Stimulated activated CD8-positive, alpha-beta memory T cell treated with anti-CD3 and anti-CD28 coated beads, Interleukin-12 subunit alpha, Interleukin-12 subunit beta, amount 100 ng/mL, for 1 hour (primary cell): ENCODE results near the gene STK25.

Experiments
- DNase-seq: peaks from one replicate; pipeline ENCODE4 v3.0.0-alpha.2; 2020; ENCODE audit warnings: low read depth

Gene STK25

DNA sequence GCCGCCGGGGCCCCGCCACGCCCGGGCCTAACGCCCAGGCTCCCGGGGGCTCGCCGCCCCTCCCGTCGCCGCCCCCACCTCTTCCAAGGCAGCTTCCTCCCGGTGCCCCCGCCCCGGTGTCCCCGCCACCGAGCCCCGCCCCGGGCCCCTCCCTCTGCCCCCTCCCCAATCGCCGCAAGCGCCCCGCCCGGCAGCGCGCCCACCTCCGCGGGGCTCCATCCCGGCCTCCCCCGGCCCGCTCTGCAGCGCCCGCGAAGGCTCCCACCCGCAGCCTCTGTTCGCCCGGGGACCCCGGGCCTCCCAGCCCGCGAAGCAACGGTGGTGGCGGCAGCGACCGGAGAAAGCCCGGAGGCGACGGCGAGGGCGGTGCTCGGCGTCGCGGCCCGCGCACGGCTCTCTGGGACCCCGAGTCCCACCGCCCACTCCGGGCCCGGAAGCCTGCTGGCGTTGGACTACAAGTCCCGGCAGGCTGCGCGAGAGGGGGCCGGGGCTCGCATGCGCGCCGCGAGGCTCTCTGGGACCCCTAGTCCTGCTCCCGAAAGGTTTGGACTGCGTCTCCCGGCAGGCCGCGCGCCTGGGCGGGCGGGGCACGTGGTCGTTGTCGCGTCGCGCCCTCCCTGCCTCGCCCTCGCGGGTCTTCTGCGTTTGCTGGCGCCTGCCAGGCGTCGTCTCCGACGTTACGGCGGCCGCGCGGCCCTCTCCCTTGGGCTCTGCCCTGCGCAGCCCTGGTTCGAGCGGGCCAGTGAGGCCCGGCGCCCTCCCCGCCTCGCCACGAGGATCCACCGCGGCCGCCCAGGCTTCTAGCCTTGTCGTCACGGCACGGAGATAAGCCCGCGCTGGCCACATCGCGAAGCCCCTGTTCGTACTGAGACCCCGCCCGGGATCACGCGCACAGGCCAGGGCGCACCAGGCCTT lies at the start of gene STK25:
STK25 (minus strand) TSS at position 345 of the 915 bp plus-strand sequence. CDS start 549 bp downstream, outside the sequence.
- peak; percentile 95 for DNase-seq

DNA sequence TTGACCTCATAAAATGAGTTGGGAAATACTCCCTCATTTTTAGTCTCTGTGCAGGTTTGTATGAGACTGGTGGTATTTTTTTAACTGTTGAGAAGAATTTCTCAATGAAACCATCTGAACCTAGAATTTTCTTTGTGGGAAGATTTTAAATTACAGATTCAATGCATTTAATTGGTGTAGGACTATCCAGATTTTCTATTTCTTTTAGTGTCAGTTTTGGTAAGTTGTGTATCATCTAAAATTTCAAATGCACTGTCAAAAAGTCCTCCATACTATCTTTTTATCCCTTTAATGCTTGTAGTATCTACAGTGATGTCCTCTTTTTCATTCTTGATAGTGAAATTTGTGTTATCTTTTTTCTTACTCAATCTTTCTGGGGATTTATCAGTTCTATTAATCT lies 48.4 kb upstream of the STK25 start:
- no peak for DNase-seq

DNA sequence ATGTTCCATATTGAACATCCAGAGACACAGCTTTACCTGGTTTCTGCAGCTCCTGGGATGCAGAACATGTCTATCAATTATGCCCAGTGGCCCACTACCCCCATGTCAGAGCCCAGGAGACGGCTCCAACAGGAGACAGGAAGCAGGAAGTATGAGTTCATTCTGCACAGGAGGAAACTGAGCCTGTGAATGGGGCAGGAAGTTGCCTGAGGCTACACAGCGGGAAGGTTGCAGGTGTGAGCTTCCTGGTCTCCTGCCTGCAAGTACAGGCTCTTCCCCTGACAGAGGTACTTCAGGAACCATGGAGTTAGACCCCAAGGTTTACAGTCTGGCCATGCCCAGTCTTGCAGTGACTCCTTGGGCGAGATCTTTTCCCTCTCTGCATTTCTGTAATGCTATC lies 47.3 kb upstream of the STK25 start:
- no peak for DNase-seq

DNA sequence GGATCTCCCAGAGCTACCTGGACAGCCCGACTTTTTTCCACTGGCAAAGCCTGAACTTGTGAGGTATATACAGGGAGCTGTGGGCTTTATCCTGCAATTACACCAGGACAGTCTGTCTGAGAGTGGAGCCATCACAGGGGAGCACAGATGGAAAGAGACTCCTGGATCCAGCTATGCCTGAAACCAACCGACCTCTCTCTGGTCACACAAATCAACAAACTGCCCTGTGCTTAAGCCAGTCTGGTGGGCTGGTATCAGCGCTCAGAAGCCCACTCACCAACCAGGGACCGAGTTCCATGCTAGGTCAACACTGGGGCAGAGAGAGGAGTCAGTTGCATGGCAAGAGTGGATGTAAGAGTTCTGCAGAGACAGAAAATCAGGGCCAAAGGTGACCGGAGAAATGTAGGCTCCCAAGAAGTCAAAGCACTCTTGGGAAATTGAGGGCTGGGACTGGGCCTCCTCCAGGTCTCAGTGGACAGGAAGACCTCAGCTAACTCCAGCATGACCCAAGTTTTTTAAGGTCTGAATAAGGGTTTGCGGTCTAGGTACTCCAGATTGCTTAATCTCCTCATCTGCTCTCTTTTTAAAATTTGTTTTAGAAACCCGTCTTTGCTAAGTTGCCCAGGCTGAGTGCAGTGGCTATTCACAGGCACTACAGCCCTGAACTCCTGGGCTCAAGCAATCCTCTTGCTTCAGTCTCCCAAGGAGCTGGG lies 46.4 kb upstream of the STK25 start:
- DNase-seq, result no peak

DNA sequence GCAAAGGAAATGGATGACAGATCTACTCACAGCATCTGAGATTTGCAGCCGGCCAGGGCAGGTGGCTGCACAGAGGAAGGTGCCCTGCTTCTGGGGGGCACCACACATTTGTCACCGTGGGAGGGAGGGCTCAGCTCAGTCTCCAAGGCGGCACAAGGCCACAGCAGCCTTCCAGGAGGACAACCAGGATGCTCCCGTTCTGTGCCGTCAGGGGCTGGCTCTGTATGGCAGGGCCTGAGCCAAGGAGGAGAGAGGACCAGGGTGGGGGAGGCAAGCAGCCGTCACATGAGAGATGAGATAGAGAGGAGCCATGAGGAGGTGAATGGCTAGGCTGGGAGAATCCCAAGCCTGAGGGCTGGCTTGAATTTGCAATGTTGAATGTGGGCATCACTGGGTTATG lies 45.6 kb upstream of the STK25 start:
- DNase-seq, result no peak

DNA sequence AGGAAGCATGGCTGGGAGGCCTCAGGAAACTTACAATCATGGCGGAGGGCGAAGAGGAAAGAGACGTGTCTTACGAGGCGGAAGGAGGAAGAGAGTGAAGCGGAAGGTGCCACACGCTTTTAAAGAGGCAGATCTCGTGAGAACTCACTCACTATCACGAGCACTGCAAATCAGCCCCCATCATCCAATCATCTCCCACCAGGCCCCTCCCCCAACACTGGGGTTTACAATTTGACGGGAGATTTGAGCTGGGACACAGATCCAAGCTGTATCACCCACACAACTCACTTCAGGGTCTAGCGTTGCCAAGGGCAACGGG lies 45.1 kb upstream of the STK25 start:
- no peak for DNase-seq

DNA sequence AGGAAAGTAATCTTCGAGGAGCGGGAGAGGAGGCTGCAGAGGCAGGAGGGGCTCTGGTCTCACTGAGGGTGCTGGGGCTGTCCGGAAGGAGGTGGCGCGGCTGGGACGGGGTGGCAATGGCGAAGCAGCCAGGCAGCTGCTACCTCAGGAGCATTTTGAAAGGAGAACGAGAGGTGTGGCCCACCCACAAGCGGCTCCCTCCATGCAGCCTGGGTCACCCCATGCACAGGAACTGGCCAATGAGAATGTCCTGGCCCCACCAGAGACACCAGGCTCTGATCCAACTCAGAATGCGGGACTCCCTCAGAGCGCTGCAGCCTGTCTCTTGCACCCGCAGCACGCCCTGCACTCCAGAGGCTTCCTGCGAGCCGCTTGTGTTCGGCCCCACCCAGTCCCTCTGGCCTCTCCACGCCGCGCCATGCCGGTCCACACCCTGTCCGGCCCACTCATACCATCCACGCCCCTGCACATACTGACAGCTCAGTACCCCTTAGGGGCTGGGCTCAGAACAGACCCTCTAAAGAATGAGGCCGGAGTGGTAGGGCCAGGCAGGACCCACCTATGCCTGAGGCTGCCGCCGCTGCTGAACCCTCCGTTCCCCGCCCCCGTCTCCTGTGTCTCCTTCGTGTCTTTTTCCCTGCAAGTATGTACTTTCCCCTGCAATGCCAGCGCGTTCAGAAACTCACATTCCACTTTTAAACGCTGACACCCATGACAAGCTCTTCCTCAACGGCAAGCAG lies 43.8 kb upstream of the STK25 start:
- DNase-seq, result no peak

DNA sequence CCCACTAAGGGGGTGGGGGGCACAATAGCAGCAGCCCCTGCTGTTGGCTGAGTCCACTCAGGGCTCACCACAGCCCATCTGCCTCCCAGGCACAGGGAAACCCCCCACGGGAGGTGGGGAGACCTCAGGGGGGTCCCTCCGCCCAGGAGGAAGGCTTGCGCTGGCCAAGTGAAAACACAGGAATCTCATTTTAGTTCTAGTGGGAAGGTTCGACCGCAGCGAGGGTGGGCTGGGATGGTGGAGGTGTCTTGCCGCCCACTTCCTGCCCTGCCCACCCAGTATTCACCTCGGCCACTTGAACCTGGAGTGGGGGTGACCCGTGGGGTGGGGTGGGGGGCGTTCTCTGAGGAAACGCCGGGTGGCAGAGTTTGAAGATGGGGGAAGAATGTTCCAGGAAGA lies 43.2 kb upstream of the STK25 start:
- no peak for DNase-seq

DNA sequence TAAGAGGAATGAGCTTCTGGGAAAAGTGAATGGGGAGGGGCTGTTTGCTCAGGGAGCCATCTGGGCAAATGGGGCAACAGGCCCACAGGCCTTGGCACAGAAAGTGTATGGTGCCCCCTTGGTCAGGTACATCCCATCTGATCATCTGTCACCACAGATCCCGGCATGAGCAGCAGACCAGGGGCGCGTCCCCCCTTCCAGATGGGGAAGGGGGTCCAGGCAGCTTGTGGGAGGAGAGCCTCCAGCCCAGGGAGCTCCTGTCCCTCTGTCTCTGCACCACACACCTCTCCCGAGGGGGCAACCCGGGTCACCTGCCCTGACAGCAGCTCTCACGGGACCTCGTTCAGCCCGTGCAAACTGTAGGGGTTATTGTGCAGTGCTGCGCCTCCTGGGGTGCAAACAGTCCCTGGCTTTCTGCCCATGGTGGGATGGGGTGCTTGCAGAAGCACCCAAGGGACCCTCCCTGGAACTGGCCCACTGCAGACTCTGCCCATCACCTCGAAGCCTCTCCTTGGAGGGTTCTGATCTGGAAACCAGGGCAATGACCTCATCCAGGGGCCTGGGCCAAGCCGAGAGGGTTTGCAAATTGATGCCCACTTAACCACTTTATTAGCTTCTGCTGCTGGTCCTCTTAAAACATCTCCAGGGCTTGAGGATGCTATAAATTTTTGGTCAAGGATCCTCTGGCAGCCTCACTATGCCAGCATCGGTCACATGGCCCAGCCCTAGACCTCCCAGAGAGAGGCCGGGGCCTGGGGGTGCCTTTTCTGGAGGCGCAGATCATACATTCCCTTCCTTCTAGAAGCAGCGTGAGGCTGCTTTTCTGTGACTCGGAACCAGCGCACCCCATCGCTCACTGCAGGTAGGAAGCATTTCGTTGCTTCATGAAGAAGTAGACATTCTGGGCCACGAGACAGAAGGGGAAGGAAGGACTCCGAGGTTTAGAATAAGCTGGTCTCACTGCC lies 42.5 kb upstream of the STK25 start:
- no peak for DNase-seq

DNA sequence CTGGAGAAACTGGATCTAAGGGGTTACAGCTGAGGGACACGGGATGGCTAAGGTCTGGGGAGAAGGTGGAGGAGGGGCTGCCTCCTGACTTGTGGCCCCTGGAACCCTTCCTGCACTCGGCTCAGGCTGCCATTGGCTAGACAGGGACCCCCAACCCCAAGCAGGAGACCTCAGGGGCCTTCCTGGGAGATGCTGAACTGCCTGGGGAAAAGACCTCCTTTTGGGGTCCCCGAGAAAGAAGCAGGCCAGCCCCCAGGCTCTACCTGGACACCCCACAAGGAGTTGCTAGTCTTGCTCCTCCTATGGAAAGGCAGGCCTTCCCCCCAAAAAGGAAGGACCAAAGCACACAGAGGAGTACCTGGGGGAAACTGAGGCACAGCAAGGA lies 40.1 kb upstream of the STK25 start:
- DNase-seq, result no peak

DNA sequence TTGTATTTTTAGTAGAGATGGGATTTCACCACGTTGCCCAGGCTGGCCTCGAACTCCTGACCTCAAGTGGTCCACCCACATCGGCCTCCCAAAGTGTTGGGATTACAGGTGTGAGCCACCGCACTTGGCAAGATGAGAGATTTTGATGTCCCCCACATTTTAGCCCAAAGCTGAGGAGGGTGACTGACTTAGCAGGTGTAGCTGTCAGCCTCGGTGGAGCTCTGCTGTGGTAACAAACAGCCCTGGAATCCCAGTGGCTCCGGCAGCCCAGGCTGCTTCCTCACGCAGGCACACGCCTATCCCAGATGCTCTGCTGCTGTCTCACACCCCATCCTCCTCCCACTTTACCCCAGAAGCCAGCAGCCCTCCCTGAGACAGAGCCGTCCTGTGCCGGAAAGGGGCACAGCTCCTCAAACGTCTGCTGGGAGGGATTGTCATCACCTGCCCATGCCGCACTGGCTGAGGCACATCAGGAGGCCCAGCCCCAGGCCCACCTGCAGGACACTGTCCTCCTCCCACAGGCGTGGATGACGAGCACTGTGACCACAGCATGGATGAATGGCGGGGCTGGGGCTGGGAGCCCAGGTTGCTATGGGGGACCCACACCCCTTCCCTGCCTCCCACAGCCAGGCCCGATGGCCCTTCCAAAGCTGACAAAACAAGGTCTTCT lies 39.5 kb upstream of the STK25 start:
- no peak for DNase-seq

DNA sequence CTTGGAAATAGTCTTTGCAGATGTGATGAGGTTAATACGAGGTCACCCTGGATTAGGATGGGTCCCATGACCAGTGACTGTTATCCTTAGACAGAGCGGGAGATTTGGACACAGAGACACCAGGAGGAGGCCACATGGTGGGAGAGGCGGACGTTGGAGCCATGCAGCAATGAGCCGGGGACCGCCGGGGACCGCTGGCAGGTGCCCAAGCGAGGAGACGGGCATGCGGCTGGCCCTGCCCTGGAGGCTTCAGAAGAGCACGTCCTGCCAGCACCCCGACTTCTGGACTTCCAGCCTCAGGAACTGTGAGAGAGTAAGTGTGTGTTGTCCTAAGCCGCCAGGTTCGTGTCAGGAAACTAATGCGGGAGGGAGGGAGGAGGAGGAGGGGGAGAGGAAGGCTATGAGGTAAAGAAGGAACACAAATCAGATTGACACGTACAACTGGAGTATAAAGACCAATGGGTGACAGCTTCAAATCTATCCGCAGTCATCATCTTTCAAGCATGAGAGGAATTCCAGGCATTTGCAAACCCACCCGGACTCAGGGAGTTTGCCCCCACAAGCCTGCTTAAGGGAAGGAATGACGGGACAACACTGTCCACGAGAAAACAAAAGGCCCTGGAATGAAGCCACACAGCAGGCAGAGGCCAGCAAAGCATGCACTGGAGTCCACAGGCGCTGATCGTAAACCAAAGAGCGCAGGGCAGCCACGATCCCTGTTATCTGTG lies 38.6 kb upstream of the STK25 start:
- no peak for DNase-seq

DNA sequence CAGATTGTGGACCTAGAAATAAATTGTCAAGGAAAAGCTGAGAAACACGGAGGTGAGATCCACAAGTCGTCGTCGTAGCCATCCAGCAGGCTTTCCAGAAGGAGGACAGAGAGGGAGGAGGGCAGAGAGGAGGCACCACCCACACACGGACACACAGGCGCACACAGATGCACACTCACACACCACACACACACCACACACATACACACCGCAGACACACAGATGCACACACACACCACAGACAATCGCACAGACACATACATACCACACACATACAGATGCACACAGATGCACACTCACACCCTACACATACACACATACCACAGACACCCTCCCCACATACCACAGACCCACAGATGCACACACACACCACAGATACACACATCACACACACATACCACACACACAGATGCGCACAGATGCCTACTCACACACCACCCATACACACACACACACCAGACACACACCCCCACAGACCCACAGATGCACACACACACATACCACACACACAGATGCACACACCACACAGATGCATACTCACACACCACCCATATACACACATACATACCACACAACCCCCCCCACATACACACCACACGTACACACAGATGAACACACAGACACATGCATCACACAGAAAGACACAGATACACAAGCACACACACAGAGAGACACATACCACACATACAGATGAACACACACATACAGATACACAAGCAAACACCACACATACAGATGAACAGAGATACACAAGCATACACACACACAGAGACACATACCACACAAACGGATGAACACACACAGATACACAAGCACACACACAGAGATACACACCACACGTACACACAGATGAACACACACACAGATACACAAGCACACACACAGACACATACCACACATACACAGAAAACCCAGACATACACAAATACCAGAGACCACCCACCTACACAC lies 37.4 kb upstream of the STK25 start:
- no peak for DNase-seq

DNA sequence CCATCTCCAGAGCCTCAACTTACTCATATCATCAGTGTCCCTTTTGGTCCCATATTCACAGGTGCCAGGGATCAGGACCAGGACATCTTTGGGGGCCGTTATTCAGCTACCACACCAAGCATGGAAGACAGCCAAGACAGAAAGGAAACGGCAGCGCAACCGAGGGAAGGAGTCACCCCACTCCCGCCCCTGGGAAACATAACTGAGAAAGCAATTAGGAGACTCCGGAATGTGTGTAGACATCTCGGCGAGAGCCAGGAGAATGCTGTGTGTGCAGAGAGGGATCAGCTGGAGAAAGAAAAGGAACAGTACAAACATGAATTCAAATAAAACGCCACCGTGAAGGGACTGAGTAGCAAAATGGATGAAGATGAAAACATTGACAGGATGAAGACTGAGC lies 36.7 kb upstream of the STK25 start:
- no peak for DNase-seq

DNA sequence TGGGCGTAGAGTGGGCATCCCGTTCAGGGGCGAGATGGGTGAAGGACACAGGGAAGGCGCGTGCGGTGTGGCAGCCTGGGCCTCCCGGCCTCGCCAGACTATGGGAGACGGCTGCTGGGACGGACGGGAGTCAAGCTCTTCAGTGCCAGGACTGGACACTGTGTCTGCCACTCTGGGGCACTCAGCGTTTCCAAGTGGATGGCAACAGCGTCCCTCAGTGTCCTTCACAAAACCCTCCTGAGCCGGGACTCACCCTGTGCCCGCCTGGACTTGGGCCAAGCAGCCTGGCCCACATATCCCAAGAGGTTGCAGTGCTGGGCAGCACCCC lies 33.9 kb upstream of the STK25 start:
- no peak for DNase-seq

DNA sequence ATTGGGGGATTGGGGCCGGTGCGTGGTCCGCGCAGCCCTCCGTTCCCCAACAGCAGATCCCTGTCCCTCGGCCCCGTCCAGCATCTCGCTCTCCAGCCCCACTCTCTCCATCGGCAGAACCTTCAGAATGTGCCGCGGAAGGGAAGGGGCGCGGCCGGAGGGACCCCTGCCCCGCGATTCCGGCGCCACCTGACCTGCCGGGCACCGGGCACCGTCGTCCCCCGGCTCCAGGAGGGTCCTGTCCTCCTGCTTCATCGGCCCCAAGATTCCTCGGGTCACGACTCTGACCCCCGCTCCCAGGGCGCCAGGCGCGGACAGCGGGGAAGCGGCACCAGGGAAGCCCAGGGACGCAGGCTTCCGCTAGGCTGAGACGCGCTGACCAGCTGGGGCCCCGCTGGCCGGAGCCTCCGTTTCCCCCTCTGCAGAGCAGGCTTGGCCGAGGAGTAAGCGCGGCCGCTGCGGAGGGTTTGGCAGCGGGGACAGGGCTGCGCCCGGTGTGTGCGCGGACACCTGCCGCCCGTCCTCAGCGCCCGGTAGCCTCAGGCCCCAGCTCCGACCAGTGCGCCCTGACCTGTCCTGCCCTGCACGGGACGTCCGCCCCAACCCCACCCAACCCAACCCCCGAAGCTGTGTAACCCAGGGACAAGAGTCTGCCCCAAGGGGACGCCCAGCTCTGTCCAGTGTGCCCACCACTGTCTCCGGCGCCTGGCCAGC lies 33.3 kb upstream of the STK25 start:
- no peak for DNase-seq

DNA sequence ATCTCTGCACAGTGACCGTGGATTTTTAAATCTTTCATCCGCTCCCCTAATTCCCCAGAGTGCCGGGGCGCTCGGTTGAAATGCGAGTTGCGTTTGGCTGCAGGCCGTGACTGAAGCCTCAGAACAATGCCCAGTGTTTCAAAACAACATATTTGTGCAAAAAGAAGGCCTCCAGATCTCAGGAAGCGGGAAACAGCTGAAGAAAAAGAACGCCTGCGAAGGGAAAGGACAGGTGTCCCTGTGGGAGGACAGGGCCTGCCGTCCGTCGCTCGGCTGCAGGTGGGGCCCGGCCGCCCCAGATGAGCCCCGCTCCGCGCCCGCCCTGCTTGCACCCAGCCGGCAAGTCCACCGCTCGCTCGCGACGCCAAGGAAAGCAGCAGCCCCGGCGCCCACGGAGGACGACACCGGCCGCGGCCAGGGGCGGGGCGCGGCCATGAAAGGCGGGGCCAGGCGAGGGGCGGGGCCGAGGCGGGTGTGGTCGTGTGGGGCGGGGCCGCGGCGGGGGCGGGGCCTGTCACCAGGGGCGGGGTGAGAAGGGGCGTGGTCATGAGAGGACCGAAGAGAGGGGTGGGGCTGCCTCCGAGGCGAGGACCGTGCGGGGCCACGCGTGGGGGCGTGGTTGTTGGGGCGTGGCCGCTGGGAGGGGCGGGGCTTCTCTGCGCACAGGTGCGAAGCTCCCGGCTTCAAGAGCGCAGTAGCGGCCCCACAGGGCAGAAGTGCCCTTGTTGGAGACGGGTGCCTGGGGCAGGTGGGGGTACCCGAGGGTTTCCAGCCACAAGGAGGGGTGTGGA lies 32.6 kb upstream of the STK25 start:
- DNase-seq, result peak; percentile 40

DNA sequence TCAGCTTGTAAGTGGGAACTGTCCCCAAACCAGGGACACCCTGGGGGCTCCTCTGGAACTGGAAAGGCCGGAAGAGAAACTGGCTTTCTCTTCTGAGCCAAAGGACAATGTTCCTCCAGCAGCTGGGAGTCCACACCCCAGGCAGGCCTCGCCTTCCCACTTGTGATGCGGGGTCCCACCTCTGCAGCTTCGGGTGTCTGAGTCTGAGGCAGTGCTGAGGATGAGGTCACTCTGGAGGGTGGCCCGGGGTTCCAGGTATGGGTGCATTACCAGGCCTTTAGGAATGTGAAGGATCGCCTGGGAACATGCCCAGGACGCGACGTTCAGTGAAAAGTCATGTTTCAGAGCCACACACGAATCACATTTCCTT lies 32.0 kb upstream of the STK25 start:
- no peak for DNase-seq
